Karpas-422 (cell line): ENCODE results near the gene ZNF804B. TPM values are rescaled to one million over a fixed set of nuclear protein-coding genes. Genes with fewer than 3 reads are reported as not detected.

ENCODE experiments used
- DNase-seq: peaks from one replicate; pipeline ENCODE4 v3.0.0-alpha.2; 2015
- H2AFZ ChIP-seq: fragments of 200-600 bp; sonication (generic); 2 replicates; pipeline ENCODE4 v1.6.1; 2014; ENCODE audit warnings: antibody characterized with exemption, low read length, mixed read lengths
- H3K27ac ChIP-seq: fragments of 200-600 bp; sonication (generic); 2 replicates; pipeline ENCODE4 v1.5.1; 2014; ENCODE audit warnings: mild to moderate bottlenecking, low read length, moderate library complexity
- H3K27me3 ChIP-seq: fragments of 200-600 bp; sonication (generic); 2 replicates; pipeline ENCODE4 v1.6.1; 2014; ENCODE audit warnings: low read length, mixed read lengths
- H3K36me3 ChIP-seq: fragments of 200-600 bp; sonication (generic); 2 replicates; pipeline ENCODE4 v1.6.1; 2014; ENCODE audit warnings: low read length, mixed read lengths; ENCODE audit not compliant: insufficient read depth
- H3K4me1 ChIP-seq: fragments of 200-600 bp; sonication (generic); 2 replicates; pipeline ENCODE4 v1.6.1; 2014; ENCODE audit warnings: mild to moderate bottlenecking, low read length, mixed read lengths
- H3K4me2 ChIP-seq: fragments of 200-600 bp; sonication (generic); 2 replicates; pipeline ENCODE4 v1.6.1; 2014; ENCODE audit warnings: low read length, low read depth, mild to moderate bottlenecking; ENCODE audit not compliant: poor library complexity, severe bottlenecking
- H3K4me3 ChIP-seq: fragments of 200-600 bp; sonication (generic); 2 replicates; pipeline ENCODE4 v1.5.1; 2014; ENCODE audit warnings: mild to moderate bottlenecking, antibody characterized with exemption, low read length, mixed read lengths
- H3K79me2 ChIP-seq: fragments of 200-600 bp; sonication (generic); 2 replicates; pipeline ENCODE4 v1.6.1; 2014; ENCODE audit warnings: mild to moderate bottlenecking, low read length, mixed read lengths
- H3K9ac ChIP-seq: fragments of 200-600 bp; sonication (generic); 2 replicates; pipeline ENCODE4 v1.6.0; 2014; ENCODE audit warnings: low read length
- H3K9me2 ChIP-seq: fragments of 200-600 bp; sonication (generic), shearing (Covaris generic); replicated peaks from 2 replicates; pipeline ENCODE4 v1.6.0; 2014; ENCODE audit warnings: mild to moderate bottlenecking, low read length, moderate library complexity; ENCODE audit not compliant: insufficient read depth
- H3K9me3 ChIP-seq: fragments of 300-700, 200-600 bp; sonication (generic); 2 replicates; pipeline ENCODE4 v1.6.1; 2014; ENCODE audit warnings: low read length, mixed read lengths
- H4K20me1 ChIP-seq: fragments of 200-600 bp; sonication (generic); 2 replicates; pipeline ENCODE4 v1.6.1; 2014; ENCODE audit warnings: mild to moderate bottlenecking, antibody characterized with exemption, low read length, low read depth; ENCODE audit not compliant: insufficient read depth
- total RNA-seq: library from RNA; depleted of rRNA; stranded (reverse); fragments of >200 nt; shearing (Covaris generic); gene quantifications from 2 replicates; pipeline ENCODE4 v1.2.3, GENCODE V29; 2014; ENCODE audit warnings: low replicate concordance; rRNA removed

ZNF804B gene
- total RNA-seq: 0.07 TPM in 1 of 2 replicates, not detected in the other

DNA sequence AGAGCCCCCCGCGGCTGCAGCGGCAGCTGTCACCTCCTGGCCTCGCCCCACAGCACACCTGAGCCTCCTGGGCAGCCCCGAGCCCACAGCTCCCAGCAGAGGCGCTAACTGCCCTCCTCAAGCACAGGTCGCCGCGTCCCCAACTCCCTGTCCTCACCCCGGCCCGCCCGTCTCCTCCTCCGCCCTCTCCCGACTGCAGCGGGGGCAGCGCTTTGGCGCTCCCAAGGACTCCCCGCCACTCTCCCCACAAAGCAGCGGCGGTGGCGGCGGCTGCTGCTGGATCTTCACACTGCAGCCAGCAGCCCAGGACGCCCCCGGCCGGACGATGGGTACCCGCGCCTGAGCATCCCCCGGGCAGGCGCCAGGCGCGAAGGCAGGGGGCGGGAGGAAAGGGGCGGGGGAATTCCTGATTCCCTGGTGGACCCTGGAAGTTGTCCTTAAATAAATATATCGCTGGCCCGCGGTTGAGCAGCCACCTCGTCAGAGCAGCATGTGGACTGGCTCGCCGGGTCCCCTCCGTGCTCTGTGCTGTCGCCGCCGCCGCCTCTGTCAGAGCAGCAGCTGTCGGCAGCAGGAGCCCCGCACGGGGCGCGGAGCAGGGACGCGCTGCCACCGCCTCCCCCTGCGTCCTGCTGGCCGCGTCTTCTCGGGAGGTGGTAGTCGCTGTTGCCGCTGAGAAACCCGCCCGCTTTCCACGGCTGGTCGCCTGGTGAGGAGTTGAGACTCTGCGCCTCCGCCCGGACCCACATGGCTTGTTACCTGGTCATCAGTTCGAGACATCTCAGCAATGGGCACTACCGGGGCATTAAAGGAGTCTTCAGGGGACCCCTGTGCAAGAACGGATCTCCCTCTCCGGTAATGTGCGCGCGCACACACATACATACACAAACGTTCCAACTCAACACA is at the start of gene ZNF804B:
ZNF804B (plus strand) TSS at position 471 of the 906 bp plus-strand sequence; CDS start at position 748, 277 bp downstream.
- Histone ChIP-seq H4K20me1 (no peaks in the 10 kb centered on the region), H3K4me2 (no peak within 1 kb of the TSS), H3K4me1 (no peaks in the 10 kb centered on the region), H3K9ac (no peak within 1 kb of the TSS), H3K27me3 (no peaks in the 10 kb centered on the region), H3K27ac (no peak within 1 kb of the TSS), H3K36me3 (no peaks in the 10 kb centered on the region), H3K9me3 (no peaks in the 10 kb centered on the region), H3K4me3 (no peak within 1 kb of the TSS), H3K9me2 (no peaks in the 10 kb centered on the region), H2AFZ (no peak within 1 kb of the TSS), H3K79me2 (no peaks in the 10 kb centered on the region)
- DNase-seq: no peak

DNA sequence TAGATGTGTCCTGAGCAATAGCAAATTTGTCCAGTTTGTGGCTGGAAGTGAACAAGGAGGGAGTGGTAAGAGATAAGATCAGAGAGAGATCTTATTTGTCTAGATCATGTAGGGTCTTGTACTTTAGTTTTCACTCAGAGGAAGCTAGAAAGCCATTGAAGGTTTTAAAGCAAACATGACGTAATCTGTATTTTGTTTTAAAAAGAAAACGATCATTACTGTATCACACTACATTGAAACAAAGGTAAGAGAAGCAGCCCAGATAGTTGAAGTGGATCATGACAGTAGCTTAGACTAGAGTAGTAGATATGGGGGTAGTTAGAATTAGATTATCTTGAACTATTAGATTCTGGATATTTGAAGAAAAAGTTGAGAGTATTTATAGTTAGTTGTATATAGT is 23.6 kb upstream of the ZNF804B start:
- H3K79me2 ChIP-seq: no peaks in the 10 kb centered on the region
- no peaks in the 10 kb centered on the region; the same call in 1 of the 2 replicates for H3K9me2 ChIP-seq
- H2AFZ ChIP-seq: no peak overlapping the region
- H3K4me1 ChIP-seq: no peaks in the 10 kb centered on the region
- no peaks in the 10 kb centered on the region for H3K9me3 ChIP-seq
- no peak overlapping the region for H3K9ac ChIP-seq
- no peaks in the 10 kb centered on the region for H4K20me1 ChIP-seq
- no peak overlapping the region for H3K4me3 ChIP-seq
- H3K4me2 ChIP-seq: no peak overlapping the region
- no peak for DNase-seq
- no peak overlapping the region for H3K27ac ChIP-seq
- no peaks in the 10 kb centered on the region for H3K36me3 ChIP-seq
- no peaks in the 10 kb centered on the region for H3K27me3 ChIP-seq

DNA sequence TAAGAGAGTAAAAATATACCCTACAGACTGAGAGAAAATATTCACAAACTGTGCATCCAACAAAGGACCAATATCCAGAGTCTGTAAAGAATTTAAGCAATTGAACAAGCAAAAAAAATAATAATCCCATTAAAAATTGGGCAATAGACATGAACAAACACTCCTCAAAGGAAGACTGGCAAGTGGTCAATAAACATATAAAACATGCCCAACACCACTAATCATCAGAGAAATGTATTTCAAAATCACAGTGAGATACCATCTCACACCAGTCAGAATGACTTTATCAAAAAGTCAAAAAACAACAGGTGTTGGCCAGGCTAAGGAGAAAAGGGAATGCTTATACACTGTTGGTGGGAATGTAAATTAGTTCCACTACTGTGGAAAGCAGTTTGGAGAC is 21.9 kb upstream of the ZNF804B start:
- no peaks in the 10 kb centered on the region for H3K4me1 ChIP-seq
- no peak for DNase-seq
- H3K79me2 ChIP-seq: no peaks in the 10 kb centered on the region
- no peak overlapping the region for H2AFZ ChIP-seq
- H3K36me3 ChIP-seq: no peaks in the 10 kb centered on the region
- H3K27me3 ChIP-seq: no peaks in the 10 kb centered on the region
- H3K9me2 ChIP-seq: no peaks in the 10 kb centered on the region; the same call in 1 of the 2 replicates
- no peaks in the 10 kb centered on the region for H4K20me1 ChIP-seq
- H3K9me3 ChIP-seq: no peaks in the 10 kb centered on the region
- H3K4me3 ChIP-seq: no peak overlapping the region
- H3K27ac ChIP-seq: no peak overlapping the region
- no peak overlapping the region for H3K9ac ChIP-seq
- H3K4me2 ChIP-seq: no peak overlapping the region

DNA sequence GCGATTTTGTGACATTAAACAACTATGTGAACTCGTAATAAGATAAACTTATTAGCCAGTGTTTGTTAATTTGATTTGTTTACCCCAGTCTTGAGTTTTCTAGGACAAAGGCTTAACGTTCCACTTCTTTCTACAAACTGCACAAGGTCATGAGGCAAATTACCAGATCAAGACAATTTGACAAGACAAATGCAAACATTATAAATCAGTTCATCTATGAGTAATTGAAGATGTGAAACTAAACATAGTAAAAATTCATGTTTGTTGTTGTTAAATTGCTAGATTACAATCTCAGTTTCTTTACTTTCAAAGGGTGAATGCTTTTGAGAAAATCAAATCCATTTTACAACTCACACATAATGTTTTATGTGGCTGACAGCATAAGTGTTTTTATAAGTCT is 13.4 kb upstream of the ZNF804B start:
- Histone ChIP-seq H3K9ac (no peak overlapping the region), H3K4me3 (no peak overlapping the region), H3K4me1 (no peaks in the 10 kb centered on the region), H2AFZ (no peak overlapping the region), H3K4me2 (no peak overlapping the region), H4K20me1 (no peaks in the 10 kb centered on the region), H3K79me2 (no peaks in the 10 kb centered on the region), H3K9me3 (0 out of 2 replicates have a peak, but pooled peaks cover 4% of the 10 kb centered on the region), H3K27ac (no peak overlapping the region), H3K36me3 (no peaks in the 10 kb centered on the region), H3K9me2 (no peaks in the 10 kb centered on the region), H3K27me3 (no peaks in the 10 kb centered on the region)
- DNase-seq: no peak

DNA sequence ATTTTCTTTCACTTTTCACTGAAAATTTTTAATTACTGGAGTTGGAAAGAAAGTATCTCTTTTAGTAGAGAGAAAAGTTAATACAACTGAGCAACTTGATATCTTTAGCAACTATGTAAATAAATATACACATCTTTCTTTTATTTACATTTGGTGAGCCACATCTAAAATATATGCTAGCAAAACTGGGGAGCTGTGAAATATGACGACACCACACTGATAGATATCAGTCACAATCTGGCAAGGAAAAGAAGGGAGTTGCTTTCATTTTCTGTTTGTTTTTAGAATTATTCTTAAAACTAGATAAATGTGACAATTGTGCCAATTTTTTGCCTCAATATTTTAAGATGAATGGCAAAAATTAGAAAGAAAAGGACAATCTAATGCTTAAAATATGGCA is 2.7 kb upstream of the ZNF804B start:
- no peak for DNase-seq
- no peaks in the 10 kb centered on the region for H3K79me2 ChIP-seq
- H3K4me1 ChIP-seq: no peaks in the 10 kb centered on the region
- no peak overlapping the region for H2AFZ ChIP-seq
- H3K9me2 ChIP-seq: no peaks in the 10 kb centered on the region
- no peaks in the 10 kb centered on the region for H3K27me3 ChIP-seq
- H3K27ac ChIP-seq: no peak overlapping the region
- H4K20me1 ChIP-seq: no peaks in the 10 kb centered on the region
- H3K9ac ChIP-seq: no peak overlapping the region
- H3K36me3 ChIP-seq: no peaks in the 10 kb centered on the region
- no peaks in the 10 kb centered on the region for H3K9me3 ChIP-seq
- no peak overlapping the region for H3K4me2 ChIP-seq
- H3K4me3 ChIP-seq: no peak overlapping the region

DNA sequence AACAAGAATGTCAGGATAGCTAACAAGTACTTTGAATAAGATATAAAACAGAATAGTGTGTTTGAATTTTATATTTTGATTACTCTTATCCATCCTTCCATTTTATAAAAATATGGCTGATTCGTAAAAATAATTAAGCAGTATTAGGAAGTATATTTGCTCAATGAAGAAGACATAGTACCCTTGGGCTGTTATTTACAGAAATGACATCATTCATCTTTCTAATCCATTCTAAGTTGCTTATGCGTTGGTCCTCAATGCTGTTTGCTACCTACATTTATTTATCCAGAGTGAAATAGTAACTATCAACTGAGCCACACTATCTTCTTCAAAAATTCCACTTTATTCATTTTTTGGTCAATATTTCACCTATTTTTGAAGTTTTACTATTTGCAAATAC is 2.1 kb upstream of the ZNF804B start:
- no peak overlapping the region for H3K4me2 ChIP-seq
- no peak overlapping the region for H3K9ac ChIP-seq
- H3K27me3 ChIP-seq: no peaks in the 10 kb centered on the region

DNA sequence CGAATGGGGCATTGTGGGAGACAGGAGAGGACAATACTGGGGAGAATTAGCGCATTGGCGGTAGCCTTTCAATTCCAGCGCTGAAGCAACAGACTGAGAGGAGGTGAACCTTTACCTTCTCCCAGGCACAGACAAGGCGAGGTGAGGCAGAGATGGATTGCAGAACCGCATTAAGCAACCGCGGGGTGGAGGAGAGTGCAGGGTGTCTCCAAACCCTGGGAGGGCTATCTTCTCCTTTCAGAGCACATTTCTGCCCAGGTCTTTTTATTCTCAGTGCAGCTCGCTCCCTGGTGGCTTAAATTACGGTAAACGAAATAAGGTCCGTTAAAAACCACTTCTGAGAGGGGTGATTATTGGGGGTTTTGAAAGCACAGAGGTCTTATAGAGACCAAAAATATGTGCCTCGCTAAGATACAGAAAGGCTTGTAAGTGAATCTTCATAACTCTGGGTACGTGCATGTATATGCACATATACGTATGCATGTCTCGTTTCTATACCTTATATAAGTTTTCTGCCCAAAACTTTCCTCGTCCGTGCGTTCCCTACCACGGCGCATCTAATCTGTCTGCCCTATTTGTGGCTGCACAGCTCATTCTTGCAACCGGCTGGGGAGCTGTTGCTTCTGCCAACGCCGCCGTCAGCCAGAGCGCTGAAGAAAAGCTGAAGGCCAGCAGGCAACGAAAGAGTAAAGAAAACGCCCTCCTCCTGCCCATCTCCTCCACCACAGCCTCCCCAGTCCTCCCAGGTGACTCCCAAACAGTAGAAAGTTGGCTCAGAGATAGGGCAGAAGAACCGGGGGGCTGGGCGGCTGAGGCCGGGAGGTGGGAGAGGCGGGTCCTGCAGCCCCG is 895 bp upstream of the ZNF804B start:
- H3K4me2 ChIP-seq: no peak overlapping the region
- H3K27me3 ChIP-seq: no peaks in the 10 kb centered on the region
- no peaks in the 10 kb centered on the region for H3K36me3 ChIP-seq
- no peak overlapping the region for H3K27ac ChIP-seq
- no peak overlapping the region for H3K4me3 ChIP-seq
- H4K20me1 ChIP-seq: no peaks in the 10 kb centered on the region
- no peaks in the 10 kb centered on the region for H3K9me3 ChIP-seq
- H3K79me2 ChIP-seq: no peaks in the 10 kb centered on the region
- no peaks in the 10 kb centered on the region for H3K9me2 ChIP-seq
- H2AFZ ChIP-seq: no peak overlapping the region
- no peak overlapping the region for H3K9ac ChIP-seq
- no peak for DNase-seq
- no peaks in the 10 kb centered on the region for H3K4me1 ChIP-seq

More for the DNA sequence above, 2.1 kb upstream of the ZNF804B start:
- Histone ChIP-seq H3K27ac (no peak overlapping the region), H3K36me3 (no peaks in the 10 kb centered on the region), H2AFZ (no peak overlapping the region), H3K79me2 (no peaks in the 10 kb centered on the region), H3K9me2 (no peaks in the 10 kb centered on the region), H3K4me1 (no peaks in the 10 kb centered on the region), H4K20me1 (no peaks in the 10 kb centered on the region), H3K9me3 (no peaks in the 10 kb centered on the region), H3K4me3 (no peak overlapping the region)
- no peak for DNase-seq

DNA sequence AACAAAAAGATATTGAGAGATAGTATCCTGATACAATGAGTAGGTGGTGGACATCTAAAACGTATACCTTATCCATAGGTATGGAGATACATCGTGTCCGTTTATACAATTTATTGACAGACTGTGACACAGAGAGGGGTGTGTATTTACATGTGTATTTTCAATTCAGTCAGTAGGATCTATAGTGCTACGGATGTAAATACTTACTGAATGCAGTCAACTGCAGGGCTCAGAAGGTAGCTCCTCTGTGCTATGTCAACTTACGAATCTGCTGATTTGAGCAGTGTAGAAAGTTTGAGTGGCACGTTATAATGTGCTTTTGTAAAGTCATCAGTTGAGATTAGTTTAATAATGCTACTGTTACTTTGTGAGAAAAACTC is 626 bp downstream of the ZNF804B start:
- Histone ChIP-seq H3K4me1 (no peaks in the 10 kb centered on the region), H3K9ac (no peak overlapping the region), H3K36me3 (no peaks in the 10 kb centered on the region), H3K27me3 (no peaks in the 10 kb centered on the region), H3K27ac (no peak overlapping the region), H3K4me2 (no peak overlapping the region), H3K79me2 (no peaks in the 10 kb centered on the region), H3K4me3 (no peak overlapping the region), H3K9me3 (no peaks in the 10 kb centered on the region), H4K20me1 (no peaks in the 10 kb centered on the region), H3K9me2 (no peaks in the 10 kb centered on the region), H2AFZ (no peak overlapping the region)
- DNase-seq: no peak
